NCI-H146 treated with DMSO at 0.1 percent for 48 hours (cell line): ENCODE data around the gene TMEM108.
A peak's percentile ranks its signal among the peaks of the same experiment; 100 is the strongest.
"Not testable (repeated sequence)": the region's sequence is repeated elsewhere in the genome, so short reads cannot be mapped to it uniquely, and the experiment has no call there.

Experiments
- DNase-seq: peaks from one replicate; lab custom pipeline; 2025; ENCODE audit not compliant: unreplicated experiment; lab: John Stamatoyannopoulos, UW

Gene TMEM108

GRCh38 chr3:133038089-133038730 is at the start of gene TMEM108:
TSS of gene TMEM108 (plus strand) at chr3:133038391.
- peak; percentile 97 for DNase-seq

GRCh38 chr3:132995971-132996370 is 42.2 kb upstream of the TMEM108 start:
- no peak for DNase-seq

- no peak for DNase-seq
These were observed 40.6 kb upstream of the TMEM108 start for GRCh38 chr3:132997404-132998185.

- DNase-seq = not testable (repeated sequence)
These were observed 33.2 kb upstream of the TMEM108 start for GRCh38 chr3:133005032-133005431.

GRCh38 chr3:133007601-133008000 is 30.6 kb upstream of the TMEM108 start:
- no peak for DNase-seq

GRCh38 chr3:133014325-133014724 is 23.9 kb upstream of the TMEM108 start:
- DNase-seq = no peak

GRCh38 chr3:133015573-133015972 is 22.6 kb upstream of the TMEM108 start:
- DNase-seq = not testable (repeated sequence)

- DNase-seq = no peak
These were observed 21.3 kb upstream of the TMEM108 start for GRCh38 chr3:133016838-133017309.

GRCh38 chr3:133018921-133019320 is 19.3 kb upstream of the TMEM108 start:
- no peak for DNase-seq

- DNase-seq = no peak
These were observed 17.0 kb upstream of the TMEM108 start for GRCh38 chr3:133021206-133021605.

GRCh38 chr3:133023362-133023761 is 14.8 kb upstream of the TMEM108 start:
- DNase-seq = no peak

GRCh38 chr3:133025546-133025945 is 12.6 kb upstream of the TMEM108 start:
- no peak for DNase-seq

- DNase-seq = no peak
These were observed 5.9 kb upstream of the TMEM108 start for GRCh38 chr3:133032301-133032700.

- DNase-seq = peak; percentile 62
These were observed 755 bp upstream of the TMEM108 start for GRCh38 chr3:133037436-133037835.

GRCh38 chr3:133038731-133039375 is 662 bp downstream of the TMEM108 start:
- DNase-seq = peak; percentile 53

- DNase-seq = peak; percentile 87
These were observed 2.7 kb downstream of the TMEM108 start for GRCh38 chr3:133040696-133041523.

GRCh38 chr3:133041524-133041829 is 3.3 kb downstream of the TMEM108 start:
- DNase-seq = no peak

- no peak for DNase-seq
These were observed 4.6 kb downstream of the TMEM108 start for GRCh38 chr3:133042778-133043177.

GRCh38 chr3:133047980-133048379 is 9.8 kb downstream of the TMEM108 start:
- DNase-seq = no peak

- no peak for DNase-seq
These were observed 11.3 kb downstream of the TMEM108 start for GRCh38 chr3:133049491-133049890.

- DNase-seq = no peak
These were observed 12.7 kb downstream of the TMEM108 start for GRCh38 chr3:133050891-133051290.
